ACC112 (cell line): Measurements from ENCODE around the gene VSX1.

Experiments used
- H2AFZ ChIP-seq: fragments of 200-600 bp; sonication (generic); one replicate; pipeline ENCODE4 v1.6.0; 2017; ENCODE audit warnings: antibody characterized with exemption, low read length; ENCODE audit not compliant: unreplicated experiment
- H3K27ac ChIP-seq: fragments of 200-600 bp; sonication (generic); 2 replicates; pipeline ENCODE4 v1.5.1; 2014; ENCODE audit warnings: low read depth, mild to moderate bottlenecking, antibody characterized with exemption, low read length, moderate library complexity
- H3K27me3 ChIP-seq: fragments of 200-600 bp; sonication (generic); 2 replicates; pipeline ENCODE4 v1.6.1; 2014; ENCODE audit warnings: mild to moderate bottlenecking, antibody characterized with exemption, low read length, moderate library complexity, mixed read lengths; ENCODE audit not compliant: insufficient read depth
- H3K36me3 ChIP-seq: fragments of 200-600 bp; sonication (generic); 2 replicates; pipeline ENCODE4 v1.6.1; 2016; ENCODE audit warnings: mild to moderate bottlenecking, antibody characterized with exemption, low read length, moderate library complexity, mixed read lengths; ENCODE audit not compliant: insufficient read depth
- H3K4me1 ChIP-seq: fragments of 200-600 bp; sonication (generic); one replicate; pipeline ENCODE4 v1.6.1; 2016; ENCODE audit warnings: low read length, mixed read lengths; ENCODE audit not compliant: insufficient read depth, unreplicated experiment, control insufficient read depth
- H3K4me3 ChIP-seq: fragments of 200-600 bp; sonication (generic); 2 replicates; pipeline ENCODE4 v1.5.1; 2014; ENCODE audit warnings: mild to moderate bottlenecking, low read depth, low read length
- H3K79me2 ChIP-seq: fragments of 200-600 bp; sonication (generic); one replicate; pipeline ENCODE4 v1.6.0; 2016; ENCODE audit warnings: low read length; ENCODE audit not compliant: control insufficient read depth, unreplicated experiment, insufficient read depth

Gene VSX1

GRCh38 chr20:25058847-25059810 is 22.8 kb downstream of the VSX1 start:
- Histone ChIP-seq H3K27me3 (peaks cover 42% of the 10 kb centered on the region), H3K4me3 (peak overlapping the region; percentile 93), H3K36me3 (no peaks in the 10 kb centered on the region), H2AFZ (peak overlapping the region; percentile 50), H3K27ac (no peak overlapping the region), H3K4me1 (peaks cover 16% of the 10 kb centered on the region), H3K79me2 (peaks cover 8% of the 10 kb centered on the region)

GRCh38 chr20:25058051-25058846 is 23.7 kb downstream of the VSX1 start, which contains the start of gene ACSS1:
ACSS1 (minus strand) TSS chr20:25058139; CDS start chr20:25058102, 37 bp downstream.
- Histone ChIP-seq H2AFZ (peak within 1 kb of the TSS; percentile 59), H3K4me3 (peak within 1 kb of the TSS; percentile 93), H3K27ac (peak within 1 kb of the TSS; percentile 2; the same call in 1 of the 2 replicates), H3K27me3 (peaks cover 34% of the 10 kb centered on the region), H3K79me2 (peaks cover 8% of the 10 kb centered on the region), H3K4me1 (peaks cover 16% of the 10 kb centered on the region), H3K36me3 (no peaks in the 10 kb centered on the region)

GRCh38 chr20:25057234-25058050 is 24.5 kb downstream of the VSX1 start:
- H3K36me3 ChIP-seq: no peaks in the 10 kb centered on the region
- H3K27ac ChIP-seq: peak overlapping the region; percentile 2; the same call in 1 of the 2 replicates
- H3K27me3 ChIP-seq: peaks cover 26% of the 10 kb centered on the region
- H3K4me1 ChIP-seq: peaks cover 16% of the 10 kb centered on the region
- H2AFZ ChIP-seq: peak overlapping the region; percentile 59
- H3K79me2 ChIP-seq: peaks cover 8% of the 10 kb centered on the region
- peak overlapping the region; percentile 93 for H3K4me3 ChIP-seq

- Histone ChIP-seq H3K4me3 (peak overlapping the region; percentile 93), H3K79me2 (peaks cover 8% of the 10 kb centered on the region), H2AFZ (peak overlapping the region; percentile 59), H3K4me1 (peaks cover 19% of the 10 kb centered on the region), H3K36me3 (no peaks in the 10 kb centered on the region), H3K27me3 (peaks cover 20% of the 10 kb centered on the region), H3K27ac (no peak overlapping the region)
Measured at GRCh38 chr20:25056690-25057233, 25.2 kb downstream of the VSX1 start.

GRCh38 chr20:25055711-25056495 is 26.0 kb downstream of the VSX1 start:
- Histone ChIP-seq H3K36me3 (no peaks in the 10 kb centered on the region), H3K27ac (no peak overlapping the region), H3K27me3 (peaks cover 12% of the 10 kb centered on the region; the same call in 1 of the 2 replicates), H3K4me3 (peak overlapping the region; percentile 93), H3K79me2 (peaks cover 8% of the 10 kb centered on the region), H3K4me1 (peaks cover 20% of the 10 kb centered on the region), H2AFZ (no peak overlapping the region)

GRCh38 chr20:25054995-25055629 is 26.8 kb downstream of the VSX1 start:
- H3K4me3 ChIP-seq: no peak overlapping the region
- peaks cover 8% of the 10 kb centered on the region for H3K79me2 ChIP-seq
- peaks cover 4% of the 10 kb centered on the region; the same call in 1 of the 2 replicates for H3K27me3 ChIP-seq

GRCh38 chr20:25054096-25054820 is 27.7 kb downstream of the VSX1 start:
- Histone ChIP-seq H3K4me1 (peaks cover 20% of the 10 kb centered on the region), H3K27ac (no peak overlapping the region), H3K4me3 (no peak overlapping the region), H3K27me3 (no peaks in the 10 kb centered on the region), H2AFZ (no peak overlapping the region), H3K36me3 (no peaks in the 10 kb centered on the region), H3K79me2 (peaks cover 8% of the 10 kb centered on the region)

More at GRCh38 chr20:25054995-25055629, 26.8 kb downstream of the VSX1 start:
- Histone ChIP-seq H3K27ac (no peak overlapping the region), H3K36me3 (no peaks in the 10 kb centered on the region), H2AFZ (no peak overlapping the region), H3K4me1 (peaks cover 20% of the 10 kb centered on the region)

GRCh38 chr20:25053255-25054031 is 28.5 kb downstream of the VSX1 start:
- H3K4me3 ChIP-seq: no peak overlapping the region
- H3K27me3 ChIP-seq: no peaks in the 10 kb centered on the region
- H3K4me1 ChIP-seq: peaks cover 20% of the 10 kb centered on the region
- no peak overlapping the region for H2AFZ ChIP-seq
- no peak overlapping the region for H3K27ac ChIP-seq
- H3K36me3 ChIP-seq: no peaks in the 10 kb centered on the region
- H3K79me2 ChIP-seq: peaks cover 8% of the 10 kb centered on the region
